Type B pancreatic cell (in vitro differentiated cells): ENCODE measurements around the gene PLEKHA7. TPM values are rescaled to one million over a fixed set of nuclear protein-coding genes. Genes with fewer than 3 reads are reported as not detected.
A peak's percentile ranks its signal among the peaks of the same experiment; 100 is the strongest.
"Not testable (repeated sequence)": the region's sequence is repeated elsewhere in the genome, so short reads cannot be mapped to it uniquely, and the experiment has no call there.

Source experiments
- DNase-seq: peaks from one replicate; pipeline ENCODE4 v3.0.0; 2021; ENCODE audit warnings: mixed read lengths; ENCODE audit not compliant: unreplicated experiment; ENCODE audit errors: extremely low spot score
- H3K27ac Mint-ChIP-seq: 2 replicates; pipeline ENCODE4 v1.8.0; 2021; ENCODE audit warnings: mild to moderate bottlenecking, mixed read lengths
- H3K27me3 Mint-ChIP-seq: 2 replicates; pipeline ENCODE4 v1.8.0; 2021; ENCODE audit warnings: mixed read lengths
- H3K36me3 Mint-ChIP-seq: 2 replicates; pipeline ENCODE4 v1.8.0; 2021; ENCODE audit warnings: mixed read lengths
- H3K4me1 Mint-ChIP-seq: one replicate; pipeline ENCODE4 v1.8.0; 2021; ENCODE audit warnings: mixed read lengths; ENCODE audit not compliant: unreplicated experiment
- H3K4me3 Mint-ChIP-seq: 2 replicates; pipeline ENCODE4 v1.8.0; 2021; ENCODE audit warnings: mild to moderate bottlenecking, mixed read lengths
- H3K9me3 Mint-ChIP-seq: 2 replicates; pipeline ENCODE4 v1.8.0; 2021; ENCODE audit warnings: mixed read lengths
- total RNA-seq: library from RNA; stranded (reverse); gene quantifications from 2 replicates; pipeline ENCODE4 v1.2.1, GENCODE V29; 2021; ENCODE audit warnings: low replicate concordance
- TF ChIP-seq, protein P1 (sequence below): fragments of 200-600 bp; sonication (generic); conservative IDR thresholded peaks from 2 replicates; pipeline ENCODE4 v1.5.0; 2021; ENCODE audit warnings: antibody characterized with exemption, mild to moderate bottlenecking

The PLEKHA7 gene
- total RNA-seq, 1 donor from 2014 or later = 64.7 TPM

DNA sequence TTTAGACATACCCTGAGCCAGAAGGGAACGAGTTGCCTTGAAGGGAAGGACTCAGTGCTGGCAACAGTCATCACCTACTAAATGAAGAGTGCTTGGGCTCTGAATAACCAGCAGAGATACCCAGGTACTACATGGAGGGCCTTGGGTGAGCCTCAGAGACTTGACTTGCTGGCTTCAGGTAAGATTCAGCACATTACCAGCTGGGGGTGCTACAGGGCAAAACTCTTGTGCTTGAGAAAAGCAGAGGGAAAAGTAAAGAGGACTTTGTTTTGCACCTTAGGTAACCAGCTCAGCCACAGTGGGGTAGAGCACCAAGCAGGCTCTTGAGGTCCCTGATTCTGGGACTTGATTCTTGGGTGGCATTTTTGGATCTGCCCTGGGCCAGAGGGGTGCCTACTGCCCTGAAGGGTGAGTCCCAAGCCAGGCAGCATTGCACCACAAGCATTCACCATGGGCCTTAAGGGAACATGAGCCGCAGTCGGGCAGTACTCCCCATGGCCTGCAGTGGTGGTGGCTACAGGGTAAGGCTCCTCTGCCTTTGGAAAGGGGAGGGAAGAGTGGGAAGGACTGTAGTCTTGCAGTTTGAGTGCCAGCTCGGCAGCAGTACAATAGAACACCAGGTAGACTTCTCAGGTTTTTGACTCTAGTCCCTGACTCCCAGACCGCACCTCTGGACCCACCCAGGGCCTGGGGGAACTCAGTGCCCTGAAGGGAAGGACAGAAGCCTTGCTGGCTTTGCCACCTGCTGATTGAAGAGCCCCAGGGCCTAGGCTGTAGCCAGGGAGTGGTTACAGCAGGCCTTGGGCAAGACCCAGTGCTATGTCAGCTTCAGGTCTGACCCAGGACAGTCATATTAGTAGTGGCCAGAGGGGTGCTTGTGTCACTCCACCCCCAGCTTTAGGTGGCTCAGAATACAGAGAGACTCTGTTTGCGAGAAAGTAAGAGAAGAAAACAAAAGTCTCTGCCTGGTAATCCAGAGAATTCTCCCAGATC, 22.7 kb upstream of the PLEKHA7 start:
- no peak overlapping the region for H3K4me3 Mint-ChIP-seq
- peaks cover 6% of the 10 kb centered on the region for H3K36me3 Mint-ChIP-seq
- peaks cover 6% of the 10 kb centered on the region for H3K9me3 Mint-ChIP-seq
- no peaks in the 10 kb centered on the region for H3K27me3 Mint-ChIP-seq
- no peaks in the 10 kb centered on the region for H3K4me1 Mint-ChIP-seq
- H3K27ac Mint-ChIP-seq = no peak overlapping the region
- TF ChIP-seq, protein P1, sequence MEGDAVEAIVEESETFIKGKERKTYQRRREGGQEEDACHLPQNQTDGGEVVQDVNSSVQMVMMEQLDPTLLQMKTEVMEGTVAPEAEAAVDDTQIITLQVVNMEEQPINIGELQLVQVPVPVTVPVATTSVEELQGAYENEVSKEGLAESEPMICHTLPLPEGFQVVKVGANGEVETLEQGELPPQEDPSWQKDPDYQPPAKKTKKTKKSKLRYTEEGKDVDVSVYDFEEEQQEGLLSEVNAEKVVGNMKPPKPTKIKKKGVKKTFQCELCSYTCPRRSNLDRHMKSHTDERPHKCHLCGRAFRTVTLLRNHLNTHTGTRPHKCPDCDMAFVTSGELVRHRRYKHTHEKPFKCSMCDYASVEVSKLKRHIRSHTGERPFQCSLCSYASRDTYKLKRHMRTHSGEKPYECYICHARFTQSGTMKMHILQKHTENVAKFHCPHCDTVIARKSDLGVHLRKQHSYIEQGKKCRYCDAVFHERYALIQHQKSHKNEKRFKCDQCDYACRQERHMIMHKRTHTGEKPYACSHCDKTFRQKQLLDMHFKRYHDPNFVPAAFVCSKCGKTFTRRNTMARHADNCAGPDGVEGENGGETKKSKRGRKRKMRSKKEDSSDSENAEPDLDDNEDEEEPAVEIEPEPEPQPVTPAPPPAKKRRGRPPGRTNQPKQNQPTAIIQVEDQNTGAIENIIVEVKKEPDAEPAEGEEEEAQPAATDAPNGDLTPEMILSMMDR = no peak
- no peak for DNase-seq

GRCh38 chr11:17034027-17034426, 19.8 kb upstream of the PLEKHA7 start:
- H3K4me1 Mint-ChIP-seq, DNase-seq, H3K27me3 Mint-ChIP-seq, H3K36me3 Mint-ChIP-seq, H3K4me3 Mint-ChIP-seq, H3K27ac Mint-ChIP-seq: not testable (repeated sequence)
- H3K9me3 Mint-ChIP-seq = peaks cover 10% of the 10 kb centered on the region

- DNase-seq = peak; percentile 56
- TF ChIP-seq, protein P1 = no peak
- no peaks in the 10 kb centered on the region for H3K27me3 Mint-ChIP-seq
- no peak overlapping the region for H3K27ac Mint-ChIP-seq
- peaks cover 3% of the 10 kb centered on the region for H3K9me3 Mint-ChIP-seq
- no peaks in the 10 kb centered on the region for H3K4me1 Mint-ChIP-seq
- H3K4me3 Mint-ChIP-seq = no peak overlapping the region
- peaks cover 3% of the 10 kb centered on the region for H3K36me3 Mint-ChIP-seq
These were observed 12.4 kb upstream of the PLEKHA7 start for GRCh38 chr11:17026487-17027082.

DNA sequence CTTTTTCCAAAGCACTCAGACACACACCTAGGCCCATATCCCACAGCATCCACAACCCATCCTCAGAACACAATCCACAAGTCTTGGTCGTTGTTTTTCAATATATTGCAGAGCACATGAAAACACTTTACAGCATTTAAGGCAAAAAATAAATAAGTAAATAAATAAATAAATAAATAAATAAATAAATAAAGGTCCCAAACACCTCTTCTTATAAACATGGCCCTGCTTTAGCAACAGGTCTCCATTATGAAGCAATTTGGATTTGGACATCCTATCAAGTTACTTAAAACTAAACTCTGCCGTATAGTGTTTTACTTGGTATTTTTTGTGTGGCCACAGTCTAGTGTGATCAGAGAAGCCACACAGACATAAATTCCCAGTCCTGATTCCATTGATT, 10.7 kb upstream of the PLEKHA7 start:
- Mint-ChIP-seq H3K4me1 (no peaks in the 10 kb centered on the region), H3K27ac (no peak overlapping the region), H3K4me3 (no peak overlapping the region), H3K9me3 (no peaks in the 10 kb centered on the region), H3K27me3 (no peaks in the 10 kb centered on the region), H3K36me3 (peaks cover 8% of the 10 kb centered on the region)
- TF ChIP-seq, protein P1 = no peak
- no peak for DNase-seq

GRCh38 chr11:17021511-17021910, 7.3 kb upstream of the PLEKHA7 start:
- Mint-ChIP-seq H3K27ac (no peak overlapping the region), H3K27me3 (peaks cover 4% of the 10 kb centered on the region), H3K4me3 (no peak overlapping the region), H3K4me1 (no peaks in the 10 kb centered on the region), H3K36me3 (peaks cover 5% of the 10 kb centered on the region), H3K9me3 (no peaks in the 10 kb centered on the region)
- peak; percentile 27 for DNase-seq
- TF ChIP-seq, protein P1 = no peak

DNA sequence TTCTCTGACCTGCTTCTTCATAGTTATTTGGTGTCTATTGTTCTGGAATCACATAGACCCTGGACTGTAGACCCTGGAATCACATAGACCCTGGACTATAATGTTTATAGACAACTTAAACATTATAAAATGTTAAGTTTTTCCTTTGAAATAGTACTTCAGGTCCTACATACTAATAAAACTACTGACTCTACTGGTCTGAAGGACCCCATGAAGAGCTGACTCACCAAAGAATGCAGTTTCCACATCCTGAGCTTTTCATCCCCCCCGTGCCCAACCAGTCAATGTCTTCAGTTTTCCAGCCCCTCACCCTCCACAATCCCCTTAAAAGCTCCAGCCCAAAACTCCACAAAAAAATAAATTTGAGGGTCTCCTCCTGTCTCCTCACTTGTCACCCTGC, 6.6 kb upstream of the PLEKHA7 start:
- H3K4me3 Mint-ChIP-seq = no peak overlapping the region
- H3K27ac Mint-ChIP-seq = no peak overlapping the region
- TF ChIP-seq, protein P1 = no peak

More for the DNA sequence above, 6.6 kb upstream of the PLEKHA7 start:
- Mint-ChIP-seq H3K27me3 (peaks cover 9% of the 10 kb centered on the region), H3K9me3 (no peaks in the 10 kb centered on the region), H3K4me1 (peaks cover 3% of the 10 kb centered on the region), H3K36me3 (peaks cover 5% of the 10 kb centered on the region)
- no peak for DNase-seq
